ENCODE results near the gene DNAH2.
"Not testable (repeated sequence)": the region's sequence is repeated elsewhere in the genome, so short reads cannot be mapped to it uniquely, and the experiment has no call there.

The DNAH2 gene

DNA sequence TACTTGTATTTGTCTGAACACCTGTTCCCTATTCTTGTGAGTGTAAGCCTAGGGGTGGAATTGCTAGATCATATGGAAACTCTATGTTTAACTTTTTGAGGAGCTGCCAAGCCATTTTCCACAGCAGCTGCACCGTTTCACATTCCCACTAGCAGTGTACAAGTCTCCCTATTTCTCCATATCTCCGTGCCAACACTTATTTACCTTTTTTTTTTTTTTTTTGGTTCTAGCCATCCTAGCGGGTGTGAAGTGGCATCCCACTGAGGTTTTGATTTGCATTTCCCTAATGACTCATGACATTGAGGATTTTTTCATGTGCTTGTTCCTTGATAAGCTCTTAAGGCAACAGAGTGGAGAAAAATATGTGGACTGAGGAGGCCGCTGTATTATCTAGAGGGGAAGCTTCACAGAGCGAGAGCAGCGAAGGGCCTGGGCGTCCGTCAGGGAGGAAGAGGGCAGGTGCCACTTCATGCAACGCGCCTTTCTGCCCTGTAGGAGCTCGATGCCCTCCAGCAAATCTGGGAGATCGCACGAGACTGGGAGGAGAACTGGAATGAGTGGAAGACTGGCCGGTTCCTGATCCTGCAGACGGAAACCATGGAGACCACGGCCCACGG lies 50.0 kb downstream of the DNAH2 start:
- no peak overlapping the region for H3K4me3 ChIP-seq (ENCODE audit: low read depth, low read length)

DNA sequence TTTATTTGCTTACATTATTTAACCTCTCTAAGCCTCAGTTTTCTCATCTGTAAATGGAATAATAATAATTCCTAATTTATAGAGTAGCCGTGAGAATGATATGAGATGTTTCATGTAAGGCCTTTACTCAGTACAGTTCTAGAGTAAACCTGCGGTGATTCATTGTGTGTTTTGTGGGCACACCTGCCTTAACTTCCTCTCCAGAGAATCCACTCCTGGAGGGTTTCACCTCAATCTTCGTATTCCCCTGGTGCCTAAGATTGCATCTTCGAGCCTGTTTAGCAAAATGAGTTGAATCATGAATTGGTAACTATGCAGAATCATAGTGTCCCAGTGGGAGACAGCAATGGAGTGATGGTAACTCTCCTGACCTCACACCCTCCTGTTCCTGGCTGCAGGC lies 52.3 kb downstream of the DNAH2 start:
- H3K4me3 ChIP-seq (ENCODE audit: low read depth, low read length), result no peak overlapping the region

DNA sequence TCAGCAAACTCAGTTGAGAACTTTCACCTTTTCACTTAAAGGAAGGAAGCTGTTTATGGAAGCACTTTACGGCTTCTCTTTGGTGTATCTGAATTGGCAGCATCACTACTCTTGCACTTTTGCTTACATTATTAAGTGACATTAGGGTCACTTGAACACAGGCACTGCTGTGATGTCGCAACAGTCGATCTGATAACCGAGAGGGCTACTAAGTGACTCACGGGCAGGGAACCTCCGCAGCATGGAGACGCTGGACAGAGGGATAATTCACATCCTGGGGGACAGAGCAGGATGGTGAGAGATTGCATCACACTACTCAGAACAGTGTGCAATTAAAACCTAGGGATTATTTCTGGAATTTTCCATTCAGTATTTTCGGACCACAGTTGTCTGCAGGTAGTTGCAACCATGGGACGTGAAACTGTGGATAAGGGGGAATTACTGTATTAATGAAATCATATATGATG lies 56.5 kb downstream of the DNAH2 start:
- no peak overlapping the region for H3K4me3 ChIP-seq (ENCODE audit: low read depth, low read length)

DNA sequence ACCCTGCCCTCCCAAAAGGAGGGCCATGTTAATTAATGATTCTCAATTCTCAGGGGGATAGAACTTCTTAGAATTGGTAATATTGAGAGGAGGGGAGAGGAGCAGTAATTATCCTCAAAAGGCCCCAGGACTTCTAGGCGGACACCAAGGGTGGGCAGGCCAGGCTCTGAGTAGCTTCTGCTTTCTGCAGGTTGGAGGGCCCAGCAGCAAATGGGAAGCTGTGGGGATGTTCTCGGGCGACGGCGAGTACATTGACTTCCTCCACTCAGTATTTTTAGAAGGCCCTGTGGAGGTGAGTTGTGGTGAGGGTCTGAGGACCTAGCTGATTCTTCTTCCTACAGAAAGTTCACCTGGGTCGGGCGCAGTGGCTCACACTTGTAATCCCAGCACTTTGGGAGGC lies 57.5 kb downstream of the DNAH2 start:
- H3K4me3 ChIP-seq (ENCODE audit: low read depth, low read length), result no peak overlapping the region

DNA sequence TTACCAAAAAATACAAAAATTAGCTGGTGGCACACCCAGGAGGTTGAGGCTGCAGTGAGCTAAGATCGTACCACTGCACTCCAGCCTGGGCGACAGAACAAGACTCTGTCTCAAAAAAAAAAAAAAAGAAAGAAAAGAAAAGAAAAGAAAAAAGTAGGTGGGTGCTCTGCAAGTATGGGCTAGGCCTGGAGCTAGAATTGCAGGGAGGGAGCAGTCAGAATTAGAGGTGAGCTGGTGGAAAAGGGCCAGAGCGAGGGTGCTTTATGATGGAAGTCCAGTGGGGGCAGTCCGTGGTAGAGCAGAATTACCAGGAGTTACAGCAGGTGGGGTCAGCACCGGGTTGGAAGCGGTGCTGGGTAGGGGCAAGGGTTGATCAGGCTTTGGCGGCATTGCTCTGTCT lies 59.5 kb downstream of the DNAH2 start:
- H3K4me3 ChIP-seq (ENCODE audit: low read depth, low read length), result no peak overlapping the region

DNA sequence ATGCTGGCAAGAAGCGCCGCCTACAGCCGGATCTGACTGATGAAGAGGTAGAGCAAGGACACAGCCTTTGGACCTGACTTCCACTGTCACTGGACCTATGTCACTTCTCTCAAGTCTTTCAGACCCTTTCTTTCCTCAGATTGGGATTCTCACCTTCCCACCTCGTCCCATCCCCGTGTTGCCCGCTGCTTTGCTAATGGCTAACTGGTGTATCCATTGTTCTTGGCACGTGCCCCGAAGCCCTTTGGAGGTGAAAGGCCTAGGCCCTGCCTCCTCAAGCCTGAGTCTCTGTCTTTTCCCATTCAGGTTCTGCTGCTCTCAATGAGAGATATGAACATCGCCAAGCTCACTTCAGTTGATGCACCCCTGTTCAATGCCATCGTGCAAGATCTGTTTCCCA lies 63.2 kb downstream of the DNAH2 start:
- H3K4me3 ChIP-seq (ENCODE audit: low read depth, low read length), result no peak overlapping the region

DNA sequence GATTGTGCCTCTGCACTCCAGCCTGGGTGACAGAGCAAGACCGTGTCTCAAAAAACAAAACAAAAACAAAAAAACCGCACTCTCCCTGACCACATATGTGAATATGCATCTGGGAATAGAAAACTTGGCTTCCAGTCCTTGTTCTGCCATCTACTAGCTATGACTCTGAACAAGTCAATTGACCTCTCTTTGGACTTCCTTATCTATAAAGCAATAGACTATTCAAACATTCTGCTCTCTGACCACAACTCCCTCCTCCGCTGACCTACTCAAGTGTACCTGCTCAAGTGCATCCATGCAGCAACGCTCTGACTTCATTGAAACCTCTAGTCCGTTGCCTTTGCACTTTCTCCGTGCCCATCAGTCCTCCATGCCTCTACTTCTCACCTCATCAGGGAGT lies 63.9 kb downstream of the DNAH2 start:
- H3K4me3 ChIP-seq (ENCODE audit: low read depth, low read length), result no peak overlapping the region

DNA sequence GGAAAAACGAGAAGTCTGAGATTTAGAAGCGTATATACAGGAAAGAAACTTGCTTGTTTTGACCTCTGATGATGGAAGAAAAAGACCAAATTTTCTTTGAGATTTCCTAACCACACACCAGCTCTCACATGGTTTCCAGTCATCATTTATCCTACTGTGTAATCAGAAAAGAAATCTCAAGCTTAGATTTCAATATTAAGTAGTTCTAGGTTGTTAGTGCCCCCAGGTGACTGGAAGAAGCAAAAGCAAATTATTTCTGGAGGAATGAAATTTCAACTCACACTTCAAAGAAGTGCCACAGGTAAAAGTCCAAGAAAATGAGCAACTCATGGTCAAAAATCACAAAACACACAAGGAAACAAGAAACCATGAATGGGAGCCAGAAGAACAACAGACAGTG lies 64.7 kb downstream of the DNAH2 start:
- H3K4me3 ChIP-seq (ENCODE audit: low read depth, low read length), result no peak overlapping the region

DNA sequence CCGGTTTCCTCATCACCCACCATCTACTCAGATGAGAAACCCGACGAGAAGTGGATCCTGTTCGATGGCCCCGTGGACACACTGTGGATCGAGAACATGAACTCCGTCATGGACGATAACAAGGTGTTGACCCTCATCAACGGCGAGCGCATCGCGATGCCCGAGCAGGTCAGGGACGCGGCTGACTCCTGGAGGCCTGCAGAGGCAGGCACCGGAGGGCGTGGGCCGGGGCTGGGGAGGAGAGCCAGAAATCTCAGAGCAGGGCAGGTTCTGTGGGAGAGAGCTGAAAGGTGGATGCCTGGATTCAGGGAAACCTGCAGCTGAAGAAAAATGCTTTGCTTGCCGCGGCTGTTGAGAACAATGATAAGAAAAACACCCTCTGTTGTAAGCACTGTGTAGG lies 69.3 kb downstream of the DNAH2 start:
- H3K4me3 ChIP-seq (ENCODE audit: low read depth, low read length), result no peak overlapping the region

DNA sequence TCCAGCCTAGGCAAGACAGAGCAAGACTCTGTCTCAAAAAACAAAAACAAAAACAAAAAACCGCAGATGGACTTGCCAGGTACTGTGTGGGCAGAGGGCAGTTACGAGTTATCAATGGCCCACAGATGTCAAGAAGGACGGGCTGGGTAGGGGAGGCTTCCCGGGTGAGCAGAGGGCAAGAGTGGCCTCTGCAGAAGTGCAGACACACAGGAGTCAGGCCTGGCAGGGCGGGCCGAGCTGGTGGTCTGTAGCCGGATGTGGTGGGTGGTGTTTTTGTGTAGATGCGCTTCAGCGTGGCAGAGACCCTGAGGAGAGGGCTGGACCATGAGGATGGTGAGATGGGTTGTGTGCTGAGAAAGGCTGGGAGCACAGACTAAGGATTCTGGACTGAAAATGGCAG lies 71.6 kb downstream of the DNAH2 start:
- H3K4me3 ChIP-seq (ENCODE audit: low read depth, low read length), result no peak overlapping the region

DNA sequence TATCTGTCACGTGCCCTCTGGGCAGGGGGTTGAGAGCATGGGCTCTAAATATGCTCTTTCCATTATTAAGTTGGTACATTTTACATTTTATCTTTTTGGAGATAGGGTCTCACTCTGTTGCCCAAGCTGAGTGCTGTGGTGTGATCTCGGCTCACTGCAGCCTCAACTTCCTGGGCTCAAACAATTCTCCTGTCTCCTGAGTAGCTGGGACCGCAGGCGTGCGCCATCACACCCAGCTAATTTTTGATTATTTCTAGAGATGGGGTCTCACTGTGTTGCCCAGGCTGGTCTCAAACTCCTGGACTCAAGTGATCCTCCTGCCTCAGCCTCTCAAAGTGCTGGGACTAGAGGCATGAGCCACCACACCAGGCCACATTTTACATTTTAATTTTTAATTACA lies 72.6 kb downstream of the DNAH2 start:
- H3K4me3 ChIP-seq (ENCODE audit: low read depth, low read length), result no peak overlapping the region

DNA sequence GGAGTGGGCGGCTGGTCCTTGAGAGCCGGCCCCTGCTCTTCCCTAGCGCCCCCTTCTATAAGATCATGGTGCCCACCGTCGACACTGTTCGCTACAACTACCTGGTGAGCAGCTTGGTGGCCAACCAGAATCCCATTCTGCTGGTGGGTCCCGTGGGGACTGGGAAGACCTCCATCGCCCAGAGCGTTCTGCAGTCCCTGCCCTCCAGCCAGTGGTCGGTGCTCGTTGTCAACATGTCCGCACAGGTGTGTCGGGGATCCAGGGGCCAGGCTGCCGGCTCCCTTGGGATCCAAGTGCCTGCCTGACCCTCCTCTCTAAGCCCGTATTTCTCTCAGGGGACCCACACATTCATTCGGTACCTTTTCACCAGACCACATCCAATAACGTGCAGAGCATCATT lies 75.1 kb downstream of the DNAH2 start:
- H3K4me3 ChIP-seq (ENCODE audit: low read depth, low read length), result no peak overlapping the region

DNA sequence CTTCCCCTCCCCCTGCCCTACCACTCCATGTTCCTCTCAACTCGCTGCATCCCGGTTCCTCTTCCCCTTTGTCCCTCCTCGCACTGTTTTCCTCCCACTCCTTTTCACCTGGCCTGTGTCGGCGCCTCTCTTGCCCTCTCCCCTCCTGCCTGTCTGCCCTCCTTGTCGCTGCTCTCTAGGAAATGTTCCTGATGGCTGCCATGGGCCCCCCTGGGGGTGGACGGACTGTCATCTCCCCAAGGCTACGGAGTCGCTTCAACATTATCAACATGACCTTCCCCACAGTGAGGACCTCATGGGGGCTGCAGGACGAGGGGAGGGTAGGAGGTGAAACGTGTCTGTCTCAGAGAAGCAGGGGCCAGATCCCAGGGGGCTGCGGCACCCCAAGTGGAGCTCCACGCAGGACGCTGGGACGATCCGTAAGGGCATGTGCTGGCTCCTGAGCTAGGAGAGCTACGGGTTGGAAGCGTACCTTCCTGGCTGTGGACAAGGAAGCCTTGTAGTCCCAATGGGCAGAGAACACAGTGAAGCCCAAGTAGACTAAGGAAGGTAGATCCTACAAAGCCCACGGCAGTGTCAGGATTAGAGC lies 76.6 kb downstream of the DNAH2 start:
- no peak overlapping the region for H3K4me3 ChIP-seq (ENCODE audit: low read depth, low read length)

DNA sequence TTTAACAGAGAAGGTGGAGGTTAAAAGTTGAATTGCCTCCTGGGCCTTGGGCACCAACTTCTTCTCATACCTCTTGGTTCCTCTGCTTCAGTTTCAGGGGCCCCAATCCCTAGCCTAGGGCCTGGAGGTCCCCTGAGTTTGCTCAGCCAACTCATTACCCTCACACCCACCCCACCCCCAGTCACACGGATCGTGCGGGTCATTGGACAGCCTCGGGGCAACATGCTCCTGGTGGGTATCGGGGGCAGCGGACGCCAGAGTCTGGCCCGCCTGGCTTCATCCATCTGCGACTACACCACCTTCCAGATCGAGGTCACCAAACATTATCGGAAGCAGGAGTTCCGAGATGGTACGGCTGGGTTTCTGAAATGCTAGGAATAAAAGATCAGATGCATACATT lies 80.4 kb downstream of the DNAH2 start:
- no peak overlapping the region for H3K4me3 ChIP-seq (ENCODE audit: low read depth, low read length)

DNA sequence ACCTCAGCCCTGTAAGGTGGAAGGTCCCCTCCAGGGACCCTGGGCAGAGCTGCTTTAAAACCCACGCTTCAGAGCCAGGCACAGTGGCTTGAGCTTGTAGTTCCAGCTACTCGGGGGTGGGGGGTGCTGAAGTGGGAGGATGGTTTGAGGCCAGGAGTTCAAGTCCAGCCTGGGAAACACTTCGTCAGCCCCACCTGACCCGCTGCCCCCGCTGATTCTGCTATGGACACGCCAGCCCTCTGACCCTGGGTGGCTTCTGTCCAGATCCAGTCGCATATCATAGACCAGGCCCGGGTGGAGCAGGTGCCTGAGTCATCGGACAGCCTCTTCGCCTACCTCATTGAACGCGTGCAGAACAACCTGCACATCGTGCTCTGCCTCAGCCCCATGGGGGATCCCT lies 81.3 kb downstream of the DNAH2 start:
- no peak overlapping the region for H3K4me3 ChIP-seq (ENCODE audit: low read depth, low read length)

DNA sequence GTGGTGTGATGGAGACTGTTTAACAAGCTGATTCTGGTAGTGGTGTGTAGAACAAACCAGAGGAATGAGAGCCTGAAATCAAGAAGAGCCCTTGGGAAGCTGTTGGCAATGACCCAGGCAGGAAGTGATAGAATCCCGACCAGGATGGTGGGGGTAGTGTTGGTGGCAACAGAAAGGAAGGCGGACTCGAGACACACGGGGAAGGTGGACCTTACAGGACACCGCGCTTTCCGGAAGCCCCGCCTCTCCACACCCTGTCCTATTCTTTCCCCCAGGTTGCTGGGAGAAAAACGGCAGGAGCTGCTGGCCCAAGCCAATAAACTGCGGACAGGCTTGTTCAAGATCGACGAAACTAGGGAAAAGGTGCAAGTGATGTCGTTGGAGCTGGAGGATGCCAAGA lies 86.4 kb downstream of the DNAH2 start:
- H3K4me3 ChIP-seq (ENCODE audit: low read depth, low read length), result no peak overlapping the region

DNA sequence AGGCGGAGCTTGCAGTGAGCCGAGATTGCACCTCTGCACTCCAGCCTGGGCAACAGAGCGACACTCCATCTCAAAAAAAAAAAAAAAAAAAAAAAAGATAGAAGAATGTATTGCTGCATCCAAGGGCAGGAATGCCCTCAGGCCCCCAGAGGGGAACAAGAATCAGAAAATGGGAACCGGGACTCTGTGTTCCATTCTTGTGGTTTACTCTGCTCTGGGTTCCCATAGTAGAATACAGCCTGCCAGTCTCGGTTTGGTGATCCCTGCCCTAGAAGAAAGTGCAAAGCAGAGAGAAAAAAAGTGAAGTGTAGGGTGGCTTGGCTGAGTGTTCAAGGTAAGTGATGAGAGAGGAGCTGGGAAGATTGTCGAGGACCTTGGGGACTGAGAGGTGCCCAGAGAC lies 89.0 kb downstream of the DNAH2 start:
- no peak overlapping the region for H3K4me3 ChIP-seq (ENCODE audit: low read depth, low read length)

DNA sequence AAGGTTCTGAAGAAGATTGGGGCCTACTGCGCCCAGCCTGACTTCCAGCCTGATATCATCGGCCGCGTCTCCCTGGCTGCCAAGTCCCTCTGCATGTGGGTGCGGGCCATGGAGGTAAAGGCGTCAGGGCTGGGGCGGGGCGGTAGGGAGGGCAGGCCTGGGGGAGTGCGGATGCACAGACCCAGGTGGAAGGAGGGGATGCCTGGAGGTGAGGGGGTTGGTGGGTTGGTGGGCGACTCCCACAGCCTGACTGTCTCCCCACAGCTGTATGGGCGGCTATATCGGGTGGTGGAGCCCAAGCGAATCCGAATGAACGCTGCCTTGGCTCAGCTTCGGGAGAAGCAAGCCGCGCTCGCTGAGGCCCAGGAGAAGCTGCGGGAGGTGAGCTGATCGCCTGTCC lies 89.7 kb downstream of the DNAH2 start:
- no peak overlapping the region for H3K4me3 ChIP-seq (ENCODE audit: low read depth, low read length)

DNA sequence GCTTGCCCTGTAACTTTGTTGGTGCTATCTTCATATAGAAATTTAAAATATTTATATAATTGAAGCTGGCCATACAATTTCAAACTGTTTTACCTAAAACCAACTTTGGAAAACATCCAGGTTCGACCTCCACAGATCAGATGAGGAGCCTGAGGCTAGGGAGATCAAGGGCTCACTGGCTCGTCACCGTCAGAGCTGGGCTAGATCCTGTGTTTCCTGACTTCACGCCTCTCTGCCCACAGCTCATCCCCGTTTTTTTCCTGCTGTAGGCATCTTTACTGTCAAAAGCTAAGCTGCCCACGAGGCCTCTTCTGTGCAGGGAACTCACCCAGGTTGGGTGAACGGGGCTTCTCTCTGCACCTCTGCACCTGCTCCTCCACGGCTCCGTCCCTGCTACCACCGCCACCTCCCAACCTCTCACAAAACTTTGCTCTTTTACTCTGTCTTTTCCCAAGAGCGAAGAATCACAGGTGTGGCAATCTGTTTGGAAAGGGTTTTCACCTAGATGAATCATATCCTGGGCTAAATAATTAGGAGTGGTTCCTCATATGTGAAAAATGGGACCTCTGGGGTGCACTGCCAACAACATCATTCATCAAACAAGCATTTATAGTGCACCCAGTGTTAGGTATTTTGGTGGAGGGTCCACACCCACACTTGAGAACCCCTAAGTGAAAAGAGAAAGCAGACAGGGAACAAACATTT lies 91.7 kb downstream of the DNAH2 start:
- no peak overlapping the region for H3K4me3 ChIP-seq (ENCODE audit: low read depth, low read length)

DNA sequence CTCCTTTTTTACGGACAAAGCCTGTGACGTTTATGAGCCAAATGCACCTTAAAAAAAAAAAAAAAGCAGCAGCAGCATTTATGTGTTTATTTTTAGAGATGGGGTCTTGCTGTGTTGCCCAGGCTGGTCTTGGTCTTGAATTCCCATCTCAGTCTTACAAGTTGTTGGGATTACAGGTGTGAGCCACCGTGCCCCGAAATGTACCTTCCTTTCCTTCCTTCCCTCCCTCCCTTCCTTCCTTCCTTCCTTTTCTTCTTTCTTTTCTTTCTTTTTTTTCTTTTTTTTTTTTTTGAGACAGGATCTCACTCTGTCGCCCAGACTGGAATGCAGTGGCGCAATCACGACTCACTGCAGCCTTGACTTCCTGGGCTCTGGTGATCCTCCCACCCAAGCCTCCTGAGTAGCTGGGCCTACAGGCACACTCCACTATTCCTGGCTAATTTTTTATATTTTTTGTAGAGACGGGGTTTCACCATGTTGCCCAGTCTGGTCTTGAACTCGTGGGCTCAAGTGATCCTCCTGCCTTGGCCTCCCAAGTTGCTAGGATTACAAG lies 92.3 kb downstream of the DNAH2 start:
- H3K4me3 ChIP-seq (ENCODE audit: low read depth, low read length), result not testable (repeated sequence)

DNA sequence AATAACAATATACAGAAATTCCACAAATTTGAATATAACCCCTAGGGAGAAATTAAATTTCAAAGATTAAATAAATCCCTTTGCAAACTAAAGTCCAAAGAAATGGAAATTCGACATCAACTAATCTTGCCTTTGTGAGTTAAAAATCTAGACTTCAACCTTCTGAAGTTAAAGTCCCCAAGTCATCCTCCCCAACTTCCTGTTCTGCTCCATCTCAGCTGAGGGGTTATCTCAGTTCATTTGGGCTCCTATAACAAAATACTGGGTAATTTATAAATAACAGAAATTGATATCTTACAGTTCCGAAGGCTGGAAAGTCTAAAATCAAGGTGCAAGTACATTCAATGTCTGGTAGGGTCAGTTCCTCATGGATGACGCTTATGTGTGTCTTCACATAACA lies 93.7 kb downstream of the DNAH2 start:
- H3K4me3 ChIP-seq (ENCODE audit: low read depth, low read length), result no peak overlapping the region

DNA sequence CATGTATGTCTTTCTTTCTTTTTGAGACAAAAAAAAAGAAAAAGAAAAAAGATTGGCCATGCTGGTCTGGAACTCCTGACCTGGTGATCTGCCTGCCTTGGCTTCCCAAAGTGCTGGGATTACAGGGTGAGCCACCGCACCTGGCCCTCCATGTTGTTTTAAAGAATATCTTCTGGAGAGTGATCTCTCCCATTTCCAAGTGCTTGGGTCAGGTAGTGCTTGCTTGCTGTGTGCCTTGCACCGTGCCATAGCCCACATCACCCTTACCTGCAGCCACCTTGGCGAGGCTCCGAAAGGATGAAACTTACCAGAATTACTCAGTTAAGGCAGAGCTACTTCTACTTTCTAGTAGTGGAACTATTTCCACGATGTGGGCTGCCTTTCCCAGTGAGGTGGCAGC lies 97.4 kb downstream of the DNAH2 start:
- H3K4me3 ChIP-seq (ENCODE audit: low read depth, low read length), result no peak overlapping the region
